ENCODE data around the gene LCE1F.

The LCE1F gene

GRCh38 chr1:152770411-152770810 lies 4.5 kb upstream of the LCE1F start:
- Histone ChIP-seq H3K36me3 (ENCODE audit: control insufficient read depth in 1 of 2, insufficient read depth in 2 of 2, low read length in 2 of 2) (no peaks in the 10 kb centered on the region), H3K9me3 (ENCODE audit: control insufficient read depth in 1 of 2, low read length in 2 of 2) (no peaks in the 10 kb centered on the region), H3K4me1 (ENCODE audit: control insufficient read depth in 1 of 2, insufficient read depth in 2 of 2, low read length in 2 of 2) (no peaks in the 10 kb centered on the region), H3K4me3 (ENCODE audit: low read depth in 1 of 2, low read length in 2 of 2) (no peak overlapping the region), H3K27ac (ENCODE audit: low read depth, low read length) (no peak overlapping the region), H3K27me3 (ENCODE audit: control insufficient read depth in 1 of 2, insufficient read depth in 2 of 2, low read length in 2 of 2) (no peaks in the 10 kb centered on the region), H3K9ac (ENCODE audit: low read depth in 1 of 2, low read length in 2 of 2) (no peak overlapping the region)

- H3K9me3 ChIP-seq (ENCODE audit: control insufficient read depth in 1 of 2, low read length in 2 of 2): no peaks in the 10 kb centered on the region
- no peaks in the 10 kb centered on the region for H3K4me1 ChIP-seq (ENCODE audit: control insufficient read depth in 1 of 2, insufficient read depth in 2 of 2, low read length in 2 of 2)
- H3K4me3 ChIP-seq (ENCODE audit: low read depth in 1 of 2, low read length in 2 of 2): no peak overlapping the region
- H3K9ac ChIP-seq (ENCODE audit: low read depth in 1 of 2, low read length in 2 of 2): no peak overlapping the region
- H3K27ac ChIP-seq (ENCODE audit: low read depth, low read length): no peak overlapping the region
- H3K36me3 ChIP-seq (ENCODE audit: control insufficient read depth in 1 of 2, insufficient read depth in 2 of 2, low read length in 2 of 2): no peaks in the 10 kb centered on the region
- H3K27me3 ChIP-seq (ENCODE audit: control insufficient read depth in 1 of 2, insufficient read depth in 2 of 2, low read length in 2 of 2): no peaks in the 10 kb centered on the region
Observed at GRCh38 chr1:152776361-152776760, 1.4 kb downstream of the LCE1F start.

- no peaks in the 10 kb centered on the region for H3K4me1 ChIP-seq (ENCODE audit: control insufficient read depth in 1 of 2, insufficient read depth in 2 of 2, low read length in 2 of 2)
- no peak overlapping the region for H3K9ac ChIP-seq (ENCODE audit: low read depth in 1 of 2, low read length in 2 of 2)
- H3K9me3 ChIP-seq (ENCODE audit: control insufficient read depth in 1 of 2, low read length in 2 of 2): no peaks in the 10 kb centered on the region
- no peak overlapping the region for H3K27ac ChIP-seq (ENCODE audit: low read depth, low read length)
- H3K36me3 ChIP-seq (ENCODE audit: control insufficient read depth in 1 of 2, insufficient read depth in 2 of 2, low read length in 2 of 2): no peaks in the 10 kb centered on the region
- no peak overlapping the region for H3K4me3 ChIP-seq (ENCODE audit: low read depth in 1 of 2, low read length in 2 of 2)
- H3K27me3 ChIP-seq (ENCODE audit: control insufficient read depth in 1 of 2, insufficient read depth in 2 of 2, low read length in 2 of 2): no peaks in the 10 kb centered on the region
Observed at GRCh38 chr1:152777510-152778137, 2.7 kb downstream of the LCE1F start.

GRCh38 chr1:152783095-152783494 lies 8.2 kb downstream of the LCE1F start:
- Histone ChIP-seq H3K27ac (ENCODE audit: low read depth, low read length) (no peak overlapping the region), H3K4me1 (ENCODE audit: control insufficient read depth in 1 of 2, insufficient read depth in 2 of 2, low read length in 2 of 2) (no peaks in the 10 kb centered on the region), H3K9ac (ENCODE audit: low read depth in 1 of 2, low read length in 2 of 2) (no peak overlapping the region), H3K4me3 (ENCODE audit: low read depth in 1 of 2, low read length in 2 of 2) (no peak overlapping the region), H3K9me3 (ENCODE audit: control insufficient read depth in 1 of 2, low read length in 2 of 2) (no peaks in the 10 kb centered on the region), H3K27me3 (ENCODE audit: control insufficient read depth in 1 of 2, insufficient read depth in 2 of 2, low read length in 2 of 2) (no peaks in the 10 kb centered on the region), H3K36me3 (ENCODE audit: control insufficient read depth in 1 of 2, insufficient read depth in 2 of 2, low read length in 2 of 2) (no peaks in the 10 kb centered on the region)

GRCh38 chr1:152786077-152786476 lies 11.1 kb downstream of the LCE1F start, which contains the start of gene LCE1E:
LCE1E (plus strand) TSS chr1:152786257; CDS start chr1:152787300, 1,043 bp downstream.
- H3K9ac ChIP-seq (ENCODE audit: low read depth in 1 of 2, low read length in 2 of 2): no peak within 1 kb of the TSS
- H3K4me3 ChIP-seq (ENCODE audit: low read depth in 1 of 2, low read length in 2 of 2): no peak within 1 kb of the TSS
- H3K4me1 ChIP-seq (ENCODE audit: control insufficient read depth in 1 of 2, insufficient read depth in 2 of 2, low read length in 2 of 2): no peaks in the 10 kb centered on the region
- H3K9me3 ChIP-seq (ENCODE audit: control insufficient read depth in 1 of 2, low read length in 2 of 2): no peaks in the 10 kb centered on the region
- no peaks in the 10 kb centered on the region for H3K27me3 ChIP-seq (ENCODE audit: control insufficient read depth in 1 of 2, insufficient read depth in 2 of 2, low read length in 2 of 2)
- H3K27ac ChIP-seq (ENCODE audit: low read depth, low read length): no peak within 1 kb of the TSS
- H3K36me3 ChIP-seq (ENCODE audit: control insufficient read depth in 1 of 2, insufficient read depth in 2 of 2, low read length in 2 of 2): no peaks in the 10 kb centered on the region

- Histone ChIP-seq H3K4me1 (ENCODE audit: control insufficient read depth in 1 of 2, insufficient read depth in 2 of 2, low read length in 2 of 2) (no peaks in the 10 kb centered on the region), H3K4me3 (ENCODE audit: low read depth in 1 of 2, low read length in 2 of 2) (no peak overlapping the region), H3K9ac (ENCODE audit: low read depth in 1 of 2, low read length in 2 of 2) (no peak overlapping the region), H3K27me3 (ENCODE audit: control insufficient read depth in 1 of 2, insufficient read depth in 2 of 2, low read length in 2 of 2) (no peaks in the 10 kb centered on the region), H3K36me3 (ENCODE audit: control insufficient read depth in 1 of 2, insufficient read depth in 2 of 2, low read length in 2 of 2) (no peaks in the 10 kb centered on the region), H3K9me3 (ENCODE audit: control insufficient read depth in 1 of 2, low read length in 2 of 2) (no peaks in the 10 kb centered on the region), H3K27ac (ENCODE audit: low read depth, low read length) (no peak overlapping the region)
Observed at GRCh38 chr1:152795686-152796085, 20.7 kb downstream of the LCE1F start.

- H3K27me3 ChIP-seq (ENCODE audit: control insufficient read depth in 1 of 2, insufficient read depth in 2 of 2, low read length in 2 of 2): no peaks in the 10 kb centered on the region
- H3K27ac ChIP-seq (ENCODE audit: low read depth, low read length): no peak within 1 kb of the TSS
- H3K9ac ChIP-seq (ENCODE audit: low read depth in 1 of 2, low read length in 2 of 2): no peak within 1 kb of the TSS
- no peak within 1 kb of the TSS for H3K4me3 ChIP-seq (ENCODE audit: low read depth in 1 of 2, low read length in 2 of 2)
- no peaks in the 10 kb centered on the region for H3K9me3 ChIP-seq (ENCODE audit: control insufficient read depth in 1 of 2, low read length in 2 of 2)
- H3K4me1 ChIP-seq (ENCODE audit: control insufficient read depth in 1 of 2, insufficient read depth in 2 of 2, low read length in 2 of 2): no peaks in the 10 kb centered on the region
- no peaks in the 10 kb centered on the region for H3K36me3 ChIP-seq (ENCODE audit: control insufficient read depth in 1 of 2, insufficient read depth in 2 of 2, low read length in 2 of 2)
Observed at GRCh38 chr1:152796421-152796820, 21.5 kb downstream of the LCE1F start, which contains the start of gene LCE1D. LCE1D (plus strand) TSS chr1:152796721; CDS start chr1:152797795, 1,074 bp downstream.

- no peaks in the 10 kb centered on the region for H3K27me3 ChIP-seq (ENCODE audit: control insufficient read depth in 1 of 2, insufficient read depth in 2 of 2, low read length in 2 of 2)
- H3K4me3 ChIP-seq (ENCODE audit: low read depth in 1 of 2, low read length in 2 of 2): no peak overlapping the region
- H3K27ac ChIP-seq (ENCODE audit: low read depth, low read length): no peak overlapping the region
- no peaks in the 10 kb centered on the region for H3K9me3 ChIP-seq (ENCODE audit: control insufficient read depth in 1 of 2, low read length in 2 of 2)
- no peaks in the 10 kb centered on the region for H3K36me3 ChIP-seq (ENCODE audit: control insufficient read depth in 1 of 2, insufficient read depth in 2 of 2, low read length in 2 of 2)
- H3K9ac ChIP-seq (ENCODE audit: low read depth in 1 of 2, low read length in 2 of 2): no peak overlapping the region
- H3K4me1 ChIP-seq (ENCODE audit: control insufficient read depth in 1 of 2, insufficient read depth in 2 of 2, low read length in 2 of 2): no peaks in the 10 kb centered on the region
Observed at GRCh38 chr1:152801333-152801732, 26.4 kb downstream of the LCE1F start.

- Histone ChIP-seq H3K27ac (ENCODE audit: low read depth, low read length) (no peak within 1 kb of the TSS), H3K9me3 (ENCODE audit: control insufficient read depth in 1 of 2, low read length in 2 of 2) (no peaks in the 10 kb centered on the region), H3K27me3 (ENCODE audit: control insufficient read depth in 1 of 2, insufficient read depth in 2 of 2, low read length in 2 of 2) (no peaks in the 10 kb centered on the region), H3K36me3 (ENCODE audit: control insufficient read depth in 1 of 2, insufficient read depth in 2 of 2, low read length in 2 of 2) (no peaks in the 10 kb centered on the region), H3K9ac (ENCODE audit: low read depth in 1 of 2, low read length in 2 of 2) (no peak within 1 kb of the TSS), H3K4me1 (ENCODE audit: control insufficient read depth in 1 of 2, insufficient read depth in 2 of 2, low read length in 2 of 2) (no peaks in the 10 kb centered on the region), H3K4me3 (ENCODE audit: low read depth in 1 of 2, low read length in 2 of 2) (no peak within 1 kb of the TSS)
Observed at GRCh38 chr1:152806576-152806975, 31.6 kb downstream of the LCE1F start, which contains the start of gene LCE1C. LCE1C (minus strand) TSS chr1:152806651; CDS start chr1:152805478, 1,173 bp downstream.

- Histone ChIP-seq H3K27ac (ENCODE audit: low read depth, low read length) (no peak overlapping the region), H3K9me3 (ENCODE audit: control insufficient read depth in 1 of 2, low read length in 2 of 2) (no peaks in the 10 kb centered on the region), H3K4me3 (ENCODE audit: low read depth in 1 of 2, low read length in 2 of 2) (no peak overlapping the region), H3K36me3 (ENCODE audit: control insufficient read depth in 1 of 2, insufficient read depth in 2 of 2, low read length in 2 of 2) (no peaks in the 10 kb centered on the region), H3K27me3 (ENCODE audit: control insufficient read depth in 1 of 2, insufficient read depth in 2 of 2, low read length in 2 of 2) (no peaks in the 10 kb centered on the region), H3K9ac (ENCODE audit: low read depth in 1 of 2, low read length in 2 of 2) (no peak overlapping the region), H3K4me1 (ENCODE audit: control insufficient read depth in 1 of 2, insufficient read depth in 2 of 2, low read length in 2 of 2) (no peaks in the 10 kb centered on the region)
Observed at GRCh38 chr1:152811050-152811449, 36.1 kb downstream of the LCE1F start.
